K562 (cell line): Measurements from ENCODE around the gene ZC3H10. TPM values are rescaled to one million over a fixed set of nuclear protein-coding genes. Genes with fewer than 3 reads are reported as not detected.
A peak's percentile ranks its signal among the peaks of the same experiment; 100 is the strongest.

Experiments used
- ATF7 ChIP-seq: fragments of 450-650 bp; IDR thresholded peaks from 2 replicates; pipeline ENCODE4 v1.7.1; 2014; ENCODE audit warnings: mild to moderate bottlenecking, moderate library complexity
- CBX2 ChIP-seq: fragments of 200-600 bp; sonication (generic); IDR thresholded peaks from one replicate; pipeline ENCODE4 v1.6.1; 2012; ENCODE audit warnings: mild to moderate bottlenecking, low read length, inconsistent platforms; ENCODE audit not compliant: insufficient read depth, poor library complexity, severe bottlenecking
- DEAF1 ChIP-seq: fragments of 450-650 bp; formaldehyde crosslinking; IDR thresholded peaks from 2 replicates; pipeline ENCODE4 v1.4.0; 2020; ENCODE audit warnings: mild to moderate bottlenecking, moderate library complexity
- EZH2 ChIP-seq: IDR thresholded peaks from 2 replicates; pipeline ENCODE4 v1.6.1; 2012; ENCODE audit warnings: low read depth, mild to moderate bottlenecking, inconsistent platforms, low read length, borderline replicate concordance
- FIP1L1 ChIP-seq: fragments of 200-400 bp; formaldehyde crosslinking; IDR thresholded peaks from 2 replicates; pipeline ENCODE4 v1.6.1; 2018; ENCODE audit warnings: mild to moderate bottlenecking, low read depth, low read length; ENCODE audit not compliant: poor library complexity, severe bottlenecking
- FOXM1 ChIP-seq, 2 experiments: fragments of 450-650 bp in 1 of 2; sonication (generic) in 1 of 2; formaldehyde crosslinking in 1 of 2; IDR thresholded peaks; 2 replicates each; pipeline versions ENCODE4 v1.6.1 to v1.9.0; 2017 to 2022; ENCODE audit warnings: low read depth in 2 of 2, mild to moderate bottlenecking in 2 of 2, missing genetic modification reagents in 1 of 2, moderate library complexity in 1 of 2
- KAT7 ChIP-seq: sonication (generic); formaldehyde crosslinking; IDR thresholded peaks from 2 replicates; pipeline ENCODE4 v1.8.0; 2022; ENCODE audit warnings: missing genetic modification reagents, mild to moderate bottlenecking, borderline replicate concordance
- MBD1 ChIP-seq: fragments of 250-450 bp; sonication (Bioruptor Pico); IDR thresholded peaks from 2 replicates; pipeline ENCODE4 v1.8.0; 2022; ENCODE audit warnings: inconsistent platforms
- MEF2A ChIP-seq: IDR thresholded peaks from 2 replicates; pipeline ENCODE4 v1.6.1; 2011; ENCODE audit warnings: low read depth, mild to moderate bottlenecking, low read length, moderate library complexity; ENCODE audit not compliant: control insufficient read depth
- MTA2 ChIP-seq: fragments of 450-650 bp; IDR thresholded peaks from 2 replicates; pipeline ENCODE4 v1.6.1; 2016; ENCODE audit warnings: low read depth
- SIN3A ChIP-seq, 2 experiments: fragments of 150-350 bp in 1 of 2; IDR thresholded peaks; 2 replicates each; pipeline ENCODE4 v1.6.1; 2011 to 2016; ENCODE audit warnings: borderline replicate concordance in 2 of 2, low read depth in 2 of 2, low read length in 2 of 2, mild to moderate bottlenecking in 2 of 2, moderate library complexity in 2 of 2; ENCODE audit not compliant: control insufficient read depth in 1 of 2
- SMARCB1 ChIP-seq: IDR thresholded peaks from 2 replicates; pipeline ENCODE4 v1.6.1; 2011; ENCODE audit warnings: improper control_type of control experiment, low read depth; ENCODE audit not compliant: insufficient read length
- SP2 ChIP-seq: IDR thresholded peaks from 2 replicates; pipeline ENCODE4 v1.6.1; 2011; ENCODE audit warnings: mild to moderate bottlenecking, low read depth, low read length, moderate library complexity; ENCODE audit not compliant: poor library complexity, severe bottlenecking; ENCODE audit errors: extremely low read depth
- TCF7 ChIP-seq: sonication (generic); IDR thresholded peaks from 2 replicates; pipeline ENCODE4 v1.6.1; 2016; ENCODE audit warnings: antibody characterized with exemption, borderline replicate concordance
- TSC22D4 ChIP-seq: fragments of 450-650 bp; IDR thresholded peaks from 2 replicates; pipeline ENCODE4 v1.6.1; 2016; ENCODE audit warnings: missing genetic modification characterization, missing biosample characterization, control low read depth
- ZBTB2 ChIP-seq: fragments of 450-650 bp; IDR thresholded peaks from 2 replicates; pipeline ENCODE4 v1.6.1; 2016; ENCODE audit warnings: antibody characterized with exemption
- ZC3H8 ChIP-seq: fragments of 450-650 bp; IDR thresholded peaks from 2 replicates; pipeline ENCODE4 v1.6.1; 2017
- ZNF165 ChIP-seq: fragments of 250-450 bp; sonication (Bioruptor Pico); IDR thresholded peaks from 2 replicates; pipeline ENCODE4 v1.4.0; 2020; ENCODE audit warnings: borderline replicate concordance
- ZNF197 ChIP-seq: fragments of 200-800 bp; sonication (Bioruptor generic); IDR thresholded peaks from 2 replicates; pipeline ENCODE4 v1.6.1; 2016; ENCODE audit warnings: low read depth, missing genetic modification characterization, missing compliant biosample characterization
- ZNF239 ChIP-seq: fragments of 250-450 bp; sonication (Bioruptor Pico); IDR thresholded peaks from 2 replicates; pipeline ENCODE4 v1.4.0; 2020; ENCODE audit warnings: mild to moderate bottlenecking
- ZNF511 ChIP-seq: sonication (generic); formaldehyde crosslinking; IDR thresholded peaks from 2 replicates; pipeline ENCODE4 v1.8.0; 2022; ENCODE audit warnings: mild to moderate bottlenecking, missing genetic modification reagents
- ZNF57 ChIP-seq: fragments of 450-650 bp; formaldehyde crosslinking; IDR thresholded peaks from 2 replicates; pipeline ENCODE4 v1.4.0; 2020; ENCODE audit warnings: mild to moderate bottlenecking, moderate library complexity
- polyA plus RNA-seq, 8 experiments: library from polyadenylated mRNA; depleted of rRNA in 4 of 8; stranded (reverse) in 5 of 8; unstranded in 3 of 8; fragments of >200 nt; fragmentation: Nextera tagmentation in 2 of 8; fragmentation: Illumina TruSeq in 1 of 8; extraction: Ambion mirVana in 2 of 8; extraction: Trizol in 1 of 8; gene quantifications; 2 replicates each; pipeline versions ENCODE4 v1.2.1 to v1.2.3, GENCODE V29; 2011 to 2014; ENCODE audit warnings: inconsistent platforms in 1 of 8, missing spikeins in 1 of 8
- total RNA-seq, 7 experiments: library from RNA; depleted of rRNA in 6 of 7; stranded (reverse); fragments of >200 nt in 6 of 7; fragmentation: Illumina TruSeq in 2 of 7; extraction: Trizol in 2 of 7; gene quantifications; 2 replicates each; pipeline versions ENCODE4 v1.2.1 to v1.2.3, GENCODE V29; 2011 to 2021; ENCODE audit warnings: low replicate concordance in 1 of 7

ZC3H10 gene
- total and polyA plus RNA-seq, 9 of the 15 experiments (the other 6 are each of a cell fraction or from before 2014, with no cell fraction given): 0.31 to 4.1 (median 1.6) TPM

- TF ChIP-seq SIN3A (IDR thresholded peaks at IDR 0.05; ENCODE audit: borderline replicate concordance in 2 of 2, control insufficient read depth in 1 of 2, low read depth in 2 of 2, low read length in 2 of 2) (peak; percentile 37 to 90; a peak in 3 of 4 replicates), ZNF165 (CRISPR knock-in tag) (no peak), ZC3H8 (no peak), FOXM1 (IDR thresholded peaks at IDR 0.05; ENCODE audit: low read depth) (no peak), FOXM1 (CRISPR knock-in tag; IDR thresholded peaks at IDR 0.05; ENCODE audit: low read depth) (peak; percentile 72; the same call in 1 of the 2 replicates), ZBTB2 (no peak), ZNF57 (CRISPR knock-in tag) (no peak), MEF2A (no peak), ATF7 (peak; percentile 100), ZNF239 (CRISPR knock-in tag) (no peak), MBD1 (CRISPR knock-in tag) (no peak), MTA2 (no peak), CBX2 (no peak), DEAF1 (no peak), TCF7 (no peak), FIP1L1 (peak; percentile 71), ZNF511 (CRISPR knock-in tag) (peak; percentile 59; the same call in 1 of the 2 replicates), KAT7 (CRISPR knock-in tag) (no peak; the same call in 1 of the 2 replicates), EZH2 (no peak), SP2 (peak; percentile 30), SMARCB1 (peak; percentile 38), ZNF197 (no peak), TSC22D4 (tag) (no peak)
Measured at GRCh38 chr12:56127888-56128669, 10.0 kb downstream of the ZC3H10 start, which contains the start of gene ESYT1 (continued).
